Measurements from ENCODE around the gene TBC1D17.
A peak's percentile ranks its signal among the peaks of the same experiment; 100 is the strongest.

TBC1D17 gene

GRCh38 chr19:49861107-49861506 lies 16.4 kb upstream of the TBC1D17 start:
- no peak for TF ChIP-seq CTCF (conservative IDR thresholded peaks at IDR 0.05; ENCODE audit: low read length)
- TF ChIP-seq EZH2phosphoT487 (IDR thresholded peaks at IDR 0.05; ENCODE audit: borderline replicate concordance), result no peak
- peaks cover 55% of the 10 kb centered on the region for H4K20me1 ChIP-seq (ENCODE audit: insufficient read depth, low read length, poor library complexity, severe bottlenecking)
- H3K36me3 ChIP-seq (ENCODE audit: insufficient read depth, low read length), result peaks cover 58% of the 10 kb centered on the region; the same call in 1 of the 2 replicates
- H3K9ac ChIP-seq (ENCODE audit: low read depth, low read length, poor library complexity, severe bottlenecking), result no peak overlapping the region
- H3F3A ChIP-seq (ENCODE audit: low read depth), result no peaks in the 10 kb centered on the region
- no peak overlapping the region for H2AFZ ChIP-seq (ENCODE audit: low read length)
- H3K79me2 ChIP-seq (ENCODE audit: insufficient read depth, low read length), result peaks cover 30% of the 10 kb centered on the region
- no peak overlapping the region for H3K4me2 ChIP-seq (ENCODE audit: low read depth, low read length, poor library complexity, severe bottlenecking)
- no peaks in the 10 kb centered on the region for H3K27me3 ChIP-seq (ENCODE audit: insufficient read depth, low read length, poor library complexity, severe bottlenecking)
- no peak overlapping the region for H3K4me3 ChIP-seq (ENCODE audit: low read length, poor library complexity, severe bottlenecking)
- H3K4me1 ChIP-seq (ENCODE audit: insufficient read depth, low read length, poor library complexity, severe bottlenecking), result peaks cover 12% of the 10 kb centered on the region
- no peaks in the 10 kb centered on the region for H3K9me2 ChIP-seq (replicated peaks; ENCODE audit: low read depth, low read length)
- no peaks in the 10 kb centered on the region for H3K9me3 ChIP-seq (ENCODE audit: insufficient read depth, low read depth, low read length)

GRCh38 chr19:49861541-49862378 lies 15.7 kb upstream of the TBC1D17 start:
- H3K9me2 ChIP-seq (replicated peaks; ENCODE audit: low read depth, low read length), result no peaks in the 10 kb centered on the region
- no peak overlapping the region for H3K4me2 ChIP-seq (ENCODE audit: low read depth, low read length, poor library complexity, severe bottlenecking)
- no peak for TF ChIP-seq CTCF (conservative IDR thresholded peaks at IDR 0.05; ENCODE audit: low read length)
- no peak for TF ChIP-seq EZH2phosphoT487 (IDR thresholded peaks at IDR 0.05; ENCODE audit: borderline replicate concordance)
- H2AFZ ChIP-seq (ENCODE audit: low read length), result no peak overlapping the region
- peaks cover 37% of the 10 kb centered on the region for H3K79me2 ChIP-seq (ENCODE audit: insufficient read depth, low read length)
- no peaks in the 10 kb centered on the region for H3K27me3 ChIP-seq (ENCODE audit: insufficient read depth, low read length, poor library complexity, severe bottlenecking)
- peaks cover 60% of the 10 kb centered on the region for H4K20me1 ChIP-seq (ENCODE audit: insufficient read depth, low read length, poor library complexity, severe bottlenecking)
- H3K9ac ChIP-seq (ENCODE audit: low read depth, low read length, poor library complexity, severe bottlenecking), result no peak overlapping the region
- no peaks in the 10 kb centered on the region for H3F3A ChIP-seq (ENCODE audit: low read depth)
- no peaks in the 10 kb centered on the region for H3K9me3 ChIP-seq (ENCODE audit: insufficient read depth, low read depth, low read length)
- no peak overlapping the region for H3K4me3 ChIP-seq (ENCODE audit: low read length, poor library complexity, severe bottlenecking)
- peaks cover 17% of the 10 kb centered on the region for H3K4me1 ChIP-seq (ENCODE audit: insufficient read depth, low read length, poor library complexity, severe bottlenecking)
- peaks cover 52% of the 10 kb centered on the region; the same call in 1 of the 2 replicates for H3K36me3 ChIP-seq (ENCODE audit: insufficient read depth, low read length)

GRCh38 chr19:49862391-49863253 lies 14.9 kb upstream of the TBC1D17 start:
- Histone ChIP-seq H3K36me3 (ENCODE audit: insufficient read depth, low read length) (peaks cover 43% of the 10 kb centered on the region; the same call in 1 of the 2 replicates), H3K9me3 (ENCODE audit: insufficient read depth, low read depth, low read length) (no peaks in the 10 kb centered on the region), H3K27me3 (ENCODE audit: insufficient read depth, low read length, poor library complexity, severe bottlenecking) (no peaks in the 10 kb centered on the region), H3K4me3 (ENCODE audit: low read length, poor library complexity, severe bottlenecking) (no peak overlapping the region), H3K9me2 (replicated peaks; ENCODE audit: low read depth, low read length) (no peaks in the 10 kb centered on the region), H2AFZ (ENCODE audit: low read length) (no peak overlapping the region), H4K20me1 (ENCODE audit: insufficient read depth, low read length, poor library complexity, severe bottlenecking) (peaks cover 54% of the 10 kb centered on the region), H3K4me1 (ENCODE audit: insufficient read depth, low read length, poor library complexity, severe bottlenecking) (peaks cover 19% of the 10 kb centered on the region), H3K4me2 (ENCODE audit: low read depth, low read length, poor library complexity, severe bottlenecking) (no peak overlapping the region), H3K79me2 (ENCODE audit: insufficient read depth, low read length) (peaks cover 38% of the 10 kb centered on the region), H3F3A (ENCODE audit: low read depth) (no peaks in the 10 kb centered on the region), H3K9ac (ENCODE audit: low read depth, low read length, poor library complexity, severe bottlenecking) (no peak overlapping the region)
- no peak for TF ChIP-seq EZH2phosphoT487 (IDR thresholded peaks at IDR 0.05; ENCODE audit: borderline replicate concordance)
- peak; percentile 52 for TF ChIP-seq CTCF (conservative IDR thresholded peaks at IDR 0.05; ENCODE audit: low read length)

Data from Loucy (cell line).